ENCODE data around the gene EFEMP2. TPM values are rescaled to one million over a fixed set of nuclear protein-coding genes. Genes with fewer than 3 reads are reported as not detected.
"Not testable (repeated sequence)": the region's sequence is repeated elsewhere in the genome, so short reads cannot be mapped to it uniquely, and the experiment has no call there.

EFEMP2 gene
- total RNA-seq, 1 donor from 2014 or later, result 310 TPM

DNA sequence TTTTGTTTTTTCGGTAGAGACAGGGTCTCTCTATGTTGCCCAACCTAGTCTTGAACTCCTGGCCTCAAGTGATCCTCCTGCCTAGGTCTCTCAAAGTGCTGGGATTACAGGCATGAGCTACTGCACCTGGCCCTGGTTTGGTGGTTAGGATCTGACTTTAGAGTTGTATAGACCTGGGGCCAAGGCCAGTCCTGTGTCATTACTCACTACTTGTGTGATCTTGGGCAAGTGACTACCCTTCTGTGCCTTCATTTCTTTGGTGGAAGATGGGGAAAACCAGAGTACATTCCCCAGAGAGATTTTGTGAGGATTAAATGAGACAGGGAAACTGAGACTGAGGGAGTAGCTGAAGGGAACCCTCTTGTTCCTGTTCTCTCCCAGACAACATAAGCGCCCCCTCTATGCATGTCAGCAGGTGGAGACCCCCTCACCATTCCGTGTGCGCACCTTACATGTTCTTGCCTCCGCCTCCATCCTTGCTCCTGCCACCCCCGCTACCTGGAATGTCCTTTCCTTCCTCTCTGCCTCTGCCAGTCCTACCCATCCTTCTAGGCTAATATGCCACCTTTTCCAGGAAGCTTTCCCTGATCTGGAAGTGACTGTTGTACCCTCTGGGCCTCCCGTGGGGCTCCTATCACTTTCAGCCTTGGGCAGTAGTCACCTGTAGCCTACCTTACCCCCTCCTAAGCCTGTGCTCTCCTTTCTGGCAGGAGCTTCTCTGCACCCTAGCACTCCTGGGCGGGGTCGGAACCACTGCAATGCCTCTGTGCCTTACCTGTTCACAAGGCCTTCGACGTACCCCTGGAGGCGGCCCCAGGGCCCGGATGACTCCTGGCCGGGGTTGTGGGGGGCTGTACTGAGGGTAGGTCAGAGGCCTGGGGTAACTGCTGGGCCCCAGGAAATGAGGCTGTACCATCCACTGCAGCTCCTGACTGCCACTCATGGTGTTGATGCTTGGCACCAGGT lies 23.7 kb upstream of the EFEMP2 start:
- no peak for DNase-seq (ENCODE audit: low spot score)

DNA sequence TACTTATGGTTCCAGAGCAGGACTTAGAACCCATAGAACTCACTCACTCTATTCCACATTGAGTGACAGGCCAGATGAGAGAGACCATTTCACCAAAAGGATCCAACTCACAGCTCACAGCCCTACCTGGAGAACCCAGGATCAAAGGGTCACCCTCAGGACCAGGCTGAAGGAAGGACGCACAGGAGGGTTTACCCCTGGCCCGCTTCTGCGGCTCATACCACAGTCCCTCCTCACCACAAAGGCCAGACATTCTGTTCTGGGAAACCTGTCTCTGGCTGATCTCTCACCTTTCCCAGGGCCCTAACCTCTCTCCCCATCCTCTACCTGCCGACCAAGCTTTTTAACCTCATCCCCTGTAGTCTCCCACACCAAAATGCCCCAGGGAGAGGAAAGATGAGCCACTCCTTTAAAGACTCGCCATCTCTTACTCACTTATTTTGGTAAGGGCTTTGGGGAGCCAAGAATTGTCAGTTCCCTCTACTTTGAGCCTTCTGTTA lies 22.9 kb upstream of the EFEMP2 start:
- Mint-ChIP-seq H3K9me3 (ENCODE audit: low read depth) (no peaks in the 10 kb centered on the region), H3K27ac (ENCODE audit: unreplicated experiment) (peak overlapping the region; percentile 0), H3K36me3 (ENCODE audit: low read depth) (peaks cover 3% of the 10 kb centered on the region), H3K4me1 (ENCODE audit: low read depth) (peaks cover 32% of the 10 kb centered on the region), H3K27me3 (ENCODE audit: low read depth) (no peaks in the 10 kb centered on the region), H3K4me3 (ENCODE audit: unreplicated experiment) (no peak overlapping the region)
- DNase-seq (ENCODE audit: low spot score), result no peak
- TF ChIP-seq, protein P1, sequence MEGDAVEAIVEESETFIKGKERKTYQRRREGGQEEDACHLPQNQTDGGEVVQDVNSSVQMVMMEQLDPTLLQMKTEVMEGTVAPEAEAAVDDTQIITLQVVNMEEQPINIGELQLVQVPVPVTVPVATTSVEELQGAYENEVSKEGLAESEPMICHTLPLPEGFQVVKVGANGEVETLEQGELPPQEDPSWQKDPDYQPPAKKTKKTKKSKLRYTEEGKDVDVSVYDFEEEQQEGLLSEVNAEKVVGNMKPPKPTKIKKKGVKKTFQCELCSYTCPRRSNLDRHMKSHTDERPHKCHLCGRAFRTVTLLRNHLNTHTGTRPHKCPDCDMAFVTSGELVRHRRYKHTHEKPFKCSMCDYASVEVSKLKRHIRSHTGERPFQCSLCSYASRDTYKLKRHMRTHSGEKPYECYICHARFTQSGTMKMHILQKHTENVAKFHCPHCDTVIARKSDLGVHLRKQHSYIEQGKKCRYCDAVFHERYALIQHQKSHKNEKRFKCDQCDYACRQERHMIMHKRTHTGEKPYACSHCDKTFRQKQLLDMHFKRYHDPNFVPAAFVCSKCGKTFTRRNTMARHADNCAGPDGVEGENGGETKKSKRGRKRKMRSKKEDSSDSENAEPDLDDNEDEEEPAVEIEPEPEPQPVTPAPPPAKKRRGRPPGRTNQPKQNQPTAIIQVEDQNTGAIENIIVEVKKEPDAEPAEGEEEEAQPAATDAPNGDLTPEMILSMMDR (IDR thresholded peaks at IDR 0.05), result no peak

More for the DNA sequence above, 23.7 kb upstream of the EFEMP2 start:
- peaks cover 3% of the 10 kb centered on the region for H3K36me3 Mint-ChIP-seq (ENCODE audit: low read depth)
- H3K9me3 Mint-ChIP-seq (ENCODE audit: low read depth), result no peaks in the 10 kb centered on the region
- no peak overlapping the region for H3K4me3 Mint-ChIP-seq (ENCODE audit: unreplicated experiment)
- TF ChIP-seq, protein P1 (IDR thresholded peaks at IDR 0.05), result no peak
- no peak overlapping the region for H3K27ac Mint-ChIP-seq (ENCODE audit: unreplicated experiment)
- H3K27me3 Mint-ChIP-seq (ENCODE audit: low read depth), result no peaks in the 10 kb centered on the region
- H3K4me1 Mint-ChIP-seq (ENCODE audit: low read depth), result peaks cover 35% of the 10 kb centered on the region

DNA sequence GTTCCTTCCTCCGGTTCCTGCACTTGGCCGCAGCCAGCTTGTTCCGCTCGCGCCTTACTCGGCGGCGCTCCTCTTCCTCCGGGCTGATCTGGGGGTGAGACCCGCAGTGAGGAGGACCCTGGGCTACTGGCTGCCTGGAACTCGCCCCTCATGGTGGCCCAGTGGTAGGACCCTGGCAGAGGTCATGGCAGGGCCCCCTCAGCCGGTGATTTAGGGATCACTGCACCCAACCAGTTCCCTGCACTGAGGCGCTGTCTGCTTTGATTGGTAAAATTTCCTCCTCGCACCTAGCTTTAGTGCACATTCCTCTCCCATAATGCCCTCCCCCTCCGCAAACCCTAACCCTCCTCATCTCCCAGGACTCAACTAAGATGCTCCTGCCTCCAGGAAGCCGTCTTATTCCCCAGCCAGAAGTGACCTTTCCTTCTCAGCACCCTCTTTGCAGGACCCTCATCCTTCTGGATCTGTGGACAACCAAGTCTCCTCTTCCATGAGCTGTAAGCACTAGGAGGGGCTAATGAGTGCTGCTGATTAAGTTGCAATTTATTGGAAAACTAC lies 21.5 kb upstream of the EFEMP2 start:
- no peaks in the 10 kb centered on the region for H3K9me3 Mint-ChIP-seq (ENCODE audit: low read depth)
- peaks cover 45% of the 10 kb centered on the region for H3K4me1 Mint-ChIP-seq (ENCODE audit: low read depth)
- TF ChIP-seq, protein P1 (IDR thresholded peaks at IDR 0.05), result peak; percentile 12
- peaks cover 3% of the 10 kb centered on the region for H3K36me3 Mint-ChIP-seq (ENCODE audit: low read depth)
- peak overlapping the region; percentile 57 for H3K27ac Mint-ChIP-seq (ENCODE audit: unreplicated experiment)
- H3K4me3 Mint-ChIP-seq (ENCODE audit: unreplicated experiment), result no peak overlapping the region
- DNase-seq (ENCODE audit: low spot score), result peak; percentile 88
- H3K27me3 Mint-ChIP-seq (ENCODE audit: low read depth), result no peaks in the 10 kb centered on the region

DNA sequence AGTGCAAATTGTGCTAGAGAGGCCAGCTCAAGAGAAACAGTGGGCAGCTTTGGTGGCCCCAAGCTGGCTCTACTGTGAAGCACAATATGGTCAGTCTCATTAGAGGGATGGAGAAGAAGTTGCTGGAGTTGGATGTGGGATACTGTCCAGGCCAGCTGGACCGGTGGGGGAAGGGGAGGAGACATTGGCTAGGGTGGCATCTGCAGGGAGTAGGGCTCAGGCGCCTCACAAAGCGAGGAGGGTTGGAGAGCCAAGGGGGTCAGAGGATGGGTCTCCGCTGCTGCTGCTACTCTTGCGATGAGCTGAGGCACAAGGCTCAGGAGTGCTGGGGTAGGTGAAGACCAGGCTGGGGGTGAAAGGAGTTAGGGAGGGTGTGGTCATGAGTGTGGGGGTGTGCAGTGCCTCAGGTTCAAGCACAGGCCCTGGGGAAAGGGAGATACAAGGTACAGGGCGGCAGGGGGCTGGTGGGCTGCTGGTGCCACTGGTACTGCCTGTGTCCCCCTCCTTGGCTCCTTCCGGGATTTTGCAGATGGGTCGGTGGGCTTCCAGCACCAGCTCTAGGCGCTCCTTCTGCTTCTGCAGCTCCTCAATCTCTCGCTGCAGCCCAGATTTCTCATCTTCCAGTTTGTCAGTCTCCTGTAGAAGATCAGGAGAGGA lies 20.2 kb upstream of the EFEMP2 start:
- Mint-ChIP-seq H3K4me3 (ENCODE audit: unreplicated experiment) (peak overlapping the region; percentile 71), H3K27ac (ENCODE audit: unreplicated experiment) (peak overlapping the region; percentile 72), H3K9me3 (ENCODE audit: low read depth) (no peaks in the 10 kb centered on the region), H3K36me3 (ENCODE audit: low read depth) (peaks cover 4% of the 10 kb centered on the region), H3K4me1 (ENCODE audit: low read depth) (peaks cover 46% of the 10 kb centered on the region), H3K27me3 (ENCODE audit: low read depth) (no peaks in the 10 kb centered on the region)
- no peak for DNase-seq (ENCODE audit: low spot score)
- TF ChIP-seq, protein P1 (IDR thresholded peaks at IDR 0.05), result no peak

DNA sequence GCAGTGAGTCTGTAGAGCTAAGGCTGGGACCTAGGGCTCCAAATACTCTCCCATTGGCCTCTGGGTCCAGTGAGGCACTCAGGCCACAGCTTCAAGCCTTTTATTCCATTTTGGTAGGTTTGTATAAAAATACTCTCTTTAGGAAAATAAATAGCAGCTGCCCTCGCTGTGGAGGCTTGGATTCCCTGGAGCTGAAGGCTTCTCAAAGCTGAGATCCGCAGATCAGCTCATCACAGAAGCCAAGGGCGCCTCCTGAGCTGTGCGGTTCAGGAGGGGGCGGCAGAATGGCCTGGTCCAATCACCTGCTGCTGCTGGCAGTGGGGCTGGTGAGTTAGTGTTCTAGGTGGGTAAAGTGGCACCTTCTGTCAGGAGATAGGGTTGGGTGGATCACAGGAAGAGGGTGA lies 19.5 kb upstream of the EFEMP2 start:
- not testable (repeated sequence) for DNase-seq (ENCODE audit: low spot score); H3K36me3 Mint-ChIP-seq (ENCODE audit: low read depth); H3K27me3 Mint-ChIP-seq (ENCODE audit: low read depth); H3K9me3 Mint-ChIP-seq (ENCODE audit: low read depth)
- Mint-ChIP-seq H3K4me1 (ENCODE audit: low read depth) (peaks cover 47% of the 10 kb centered on the region), H3K4me3 (ENCODE audit: unreplicated experiment) (peak overlapping the region; percentile 71), H3K27ac (ENCODE audit: unreplicated experiment) (peak overlapping the region; percentile 72)
